ENCODE data around the gene CMKLR1. TPM values are rescaled to one million over a fixed set of nuclear protein-coding genes. Genes with fewer than 3 reads are reported as not detected.

The CMKLR1 gene
- total RNA-seq, 4 donors from 2014 or later, result 0.19 to 5.7 (median 2.5) TPM

GRCh38 chr12:108352591-108352990, 13.5 kb upstream of the CMKLR1 start:
- H3K36me3 ChIP-seq, result no peaks in the 10 kb centered on the region
- TF ChIP-seq POLR2A (IDR thresholded peaks at IDR 0.05) (no peak), CTCF (IDR thresholded peaks at IDR 0.05) (no peak)
- DNase-seq, result no peak
- intact Hi-C loops (cut with DNase I), result no loop called here
- peaks cover 0 to 4% (median 0%) of the 10 kb centered on the region in 4 donors for H3K27me3 ChIP-seq
- H3K27ac ChIP-seq, result no peak overlapping the region
- no peaks in the 10 kb centered on the region for H3K9me3 ChIP-seq
- no peaks in the 10 kb centered on the region for H3K4me1 ChIP-seq
- no peak overlapping the region for H3K4me3 ChIP-seq

- intact Hi-C loops (cut with DNase I), result no loop called here
Observed at GRCh38 chr12:108350511-108350910, 11.4 kb upstream of the CMKLR1 start.

GRCh38 chr12:108349278-108349688, 10.2 kb upstream of the CMKLR1 start:
- no peak for DNase-seq
- Histone ChIP-seq H3K4me1 (no peaks in the 10 kb centered on the region), H3K4me3 (no peak overlapping the region), H3K36me3 (no peaks in the 10 kb centered on the region), H3K27me3 (no peaks in the 10 kb centered on the region), H3K27ac (no peak overlapping the region), H3K9me3 (no peaks in the 10 kb centered on the region)
- 31 to 46% methylated on average over 5 to 7 of the region's 8 CpGs for WGBS, 2 donors
- TF ChIP-seq CTCF (IDR thresholded peaks at IDR 0.05) (no peak), POLR2A (IDR thresholded peaks at IDR 0.05) (no peak)
- intact Hi-C loops (cut with DNase I), result no loop called here

More at GRCh38 chr12:108350511-108350910, 11.4 kb upstream of the CMKLR1 start:
- WGBS, 2 donors, result 65 to 77% methylated on average over 3 of the region's 3 CpGs
- Histone ChIP-seq H3K36me3 (no peaks in the 10 kb centered on the region), H3K27me3 (no peaks in the 10 kb centered on the region), H3K4me3 (no peak overlapping the region), H3K27ac (no peak overlapping the region), H3K9me3 (no peaks in the 10 kb centered on the region), H3K4me1 (no peaks in the 10 kb centered on the region)
- no peak for TF ChIP-seq CTCF (IDR thresholded peaks at IDR 0.05)
- no peak for TF ChIP-seq POLR2A (IDR thresholded peaks at IDR 0.05)
- DNase-seq, result no peak

GRCh38 chr12:108348842-108349241, 9.7 kb upstream of the CMKLR1 start:
- intact Hi-C loops (cut with DNase I), result no loop called here
- Histone ChIP-seq H3K27ac (no peak overlapping the region), H3K4me3 (no peak overlapping the region), H3K9me3 (no peaks in the 10 kb centered on the region), H3K4me1 (no peaks in the 10 kb centered on the region), H3K27me3 (no peaks in the 10 kb centered on the region), H3K36me3 (no peaks in the 10 kb centered on the region)
- TF ChIP-seq CTCF (IDR thresholded peaks at IDR 0.05) (no peak), POLR2A (IDR thresholded peaks at IDR 0.05) (no peak)
- WGBS, 2 donors, result 73 to 76% methylated on average over 9 of the region's 9 CpGs
- no peak for DNase-seq

GRCh38 chr12:108346727-108347710, 7.9 kb upstream of the CMKLR1 start:
- peaks cover 0 to 6% (median 0%) of the 10 kb centered on the region in 4 donors for H3K27me3 ChIP-seq
- H3K9me3 ChIP-seq, result no peaks in the 10 kb centered on the region
- no peak for TF ChIP-seq POLR2A (IDR thresholded peaks at IDR 0.05)
- TF ChIP-seq CTCF (IDR thresholded peaks at IDR 0.05), result no peak
- no peak overlapping the region for H3K27ac ChIP-seq
- no peak for DNase-seq
- H3K4me3 ChIP-seq, result no peak overlapping the region
- WGBS, 2 donors, result 80 to 81% methylated on average over 6 of the region's 6 CpGs
- intact Hi-C loops (cut with DNase I), result no loop called here
- H3K36me3 ChIP-seq, result no peaks in the 10 kb centered on the region
- H3K4me1 ChIP-seq, result no peaks in the 10 kb centered on the region

All from esophagus squamous epithelium (tissue), 5 donors.